ENCODE measurements around the gene ESRRA. TPM values are rescaled to one million over a fixed set of nuclear protein-coding genes. Genes with fewer than 3 reads are reported as not detected.

Gene ESRRA
- total RNA-seq, 2 experiments from 2014 or later: 32.8 to 35.6 TPM

DNA sequence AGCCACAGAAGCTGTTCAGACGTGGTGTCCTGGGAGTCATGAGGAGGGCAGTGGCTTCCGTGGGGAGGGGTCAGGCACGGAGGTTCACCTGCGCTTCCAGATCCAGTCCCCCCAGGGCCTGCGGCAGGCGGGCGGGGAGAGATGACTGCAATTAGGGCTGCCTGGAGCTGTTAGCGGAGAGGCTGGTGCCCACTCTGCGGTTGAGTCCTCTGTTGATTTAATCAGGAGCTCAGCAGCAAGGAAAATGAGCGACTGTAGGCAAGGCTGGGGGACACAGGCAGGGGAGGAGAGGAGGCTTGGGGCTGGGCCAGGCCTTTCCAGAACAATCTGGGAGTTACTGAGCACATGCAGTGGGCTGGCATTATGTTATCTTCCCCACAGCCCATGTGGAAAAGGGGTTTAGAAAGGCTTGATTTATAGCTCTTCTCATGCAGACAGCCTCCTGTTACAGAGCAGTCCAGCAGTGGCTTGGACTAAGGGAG, 40.9 kb upstream of the ESRRA start:
- intact Hi-C loops (cut with micrococcal nuclease): no loop called here
- ChIA-PET CTCF (interaction anchor here (0.9 to 1.9 kb wide), 3 partner anchors 14 to 36 kb away, joined by 3 to 7 read pairs (median 3); partner anchors contain the start of genes CATSPERZ, PLCB3 and PPP1R14B), POLR2A (interaction anchor here (0.8 kb wide), 1 partner anchor 10 kb away, joined by 3 read pairs; no protein-coding TSS in a partner anchor)
- H3K27ac Mint-ChIP-seq: no peak overlapping the region
- peaks cover 18% of the 10 kb centered on the region for H3K4me1 Mint-ChIP-seq (ENCODE audit: low read depth)
- H3K27me3 Mint-ChIP-seq: no peaks in the 10 kb centered on the region
- no peak overlapping the region for H3K4me3 Mint-ChIP-seq
- no peak for DNase-seq
- H3K36me3 Mint-ChIP-seq: peaks cover 12% of the 10 kb centered on the region
- H3K9me3 Mint-ChIP-seq: no peaks in the 10 kb centered on the region

GRCh38 chr11:64265176-64266160, 39.9 kb upstream of the ESRRA start:
- Mint-ChIP-seq H3K27ac (no peak overlapping the region), H3K27me3 (no peaks in the 10 kb centered on the region), H3K4me1 (ENCODE audit: low read depth) (peaks cover 11% of the 10 kb centered on the region), H3K9me3 (no peaks in the 10 kb centered on the region), H3K4me3 (no peak overlapping the region), H3K36me3 (peaks cover 13% of the 10 kb centered on the region)
- ChIA-PET CTCF (interaction anchor here (1.0 to 1.9 kb wide), 4 partner anchors 11 to 36 kb away, joined by 3 to 7 read pairs (median 4); partner anchors contain the start of genes PLCB3 and PPP1R14B), POLR2A (no interaction called here)
- intact Hi-C loops (cut with micrococcal nuclease): no loop called here
- no peak for DNase-seq

DNA sequence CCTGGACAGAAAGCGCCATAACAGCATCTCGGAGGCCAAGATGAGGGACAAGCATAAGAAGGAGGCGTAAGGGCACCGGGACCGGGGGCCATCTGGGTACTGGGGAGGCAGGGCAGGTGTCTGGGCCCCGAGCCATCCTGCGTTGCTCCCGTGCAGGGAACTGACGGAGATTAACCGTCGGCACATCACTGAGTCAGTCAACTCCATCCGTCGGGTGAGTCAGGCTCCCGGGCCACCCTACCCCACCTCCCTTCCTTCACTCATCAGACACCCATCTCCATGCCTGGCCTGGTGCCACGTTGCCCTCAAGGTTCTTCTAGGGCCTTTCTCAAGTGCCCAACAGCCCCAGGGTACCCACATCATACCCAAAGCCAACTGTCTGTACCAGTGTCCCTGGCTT, 39.0 kb upstream of the ESRRA start:
- H3K4me1 Mint-ChIP-seq (ENCODE audit: low read depth): peaks cover 11% of the 10 kb centered on the region
- no peaks in the 10 kb centered on the region for H3K9me3 Mint-ChIP-seq
- peaks cover 13% of the 10 kb centered on the region for H3K36me3 Mint-ChIP-seq
- H3K27me3 Mint-ChIP-seq: no peaks in the 10 kb centered on the region
- no peak overlapping the region for H3K27ac Mint-ChIP-seq
- POLR2A ChIA-PET: no interaction called here
- CTCF ChIA-PET: interaction anchor here (1.3 to 1.9 kb wide), 2 partner anchors 12 to 16 kb away, joined by 4 to 7 read pairs; partner anchors contain the start of gene PLCB3
- intact Hi-C loops (cut with micrococcal nuclease): no loop called here
- H3K4me3 Mint-ChIP-seq: no peak overlapping the region
- no peak for DNase-seq

GRCh38 chr11:64267207-64267945, 37.9 kb upstream of the ESRRA start:
- ChIA-PET CTCF (interaction anchor here (0.6 to 6.4 kb wide), 5 partner anchors 15 to 598 kb away, joined by 3 to 46 read pairs (median 3); partner anchors contain the start of gene CATSPERZ), POLR2A (interaction anchor here (0.6 to 3.5 kb wide), 3 partner anchors 22 to 1697 kb away, joined by 3 to 22 read pairs (median 5); partner anchors contain the start of genes PPP1R14B, PRDX5 and TRMT112)
- Mint-ChIP-seq H3K4me1 (ENCODE audit: low read depth) (peaks cover 15% of the 10 kb centered on the region), H3K9me3 (no peaks in the 10 kb centered on the region), H3K27ac (no peak overlapping the region), H3K4me3 (no peak overlapping the region), H3K27me3 (no peaks in the 10 kb centered on the region), H3K36me3 (peaks cover 12% of the 10 kb centered on the region)
- no peak for DNase-seq
- intact Hi-C loops (cut with micrococcal nuclease): no loop called here

- intact Hi-C loops (cut with micrococcal nuclease): no loop called here
- peak overlapping the region; percentile 95 for H3K27ac Mint-ChIP-seq
- H3K9me3 Mint-ChIP-seq: no peaks in the 10 kb centered on the region
- DNase-seq: no peak
- H3K4me1 Mint-ChIP-seq (ENCODE audit: low read depth): peaks cover 15% of the 10 kb centered on the region
- no peaks in the 10 kb centered on the region for H3K27me3 Mint-ChIP-seq
- peak overlapping the region; percentile 89 for H3K4me3 Mint-ChIP-seq
- peaks cover 8% of the 10 kb centered on the region for H3K36me3 Mint-ChIP-seq
- CTCF ChIA-PET: interaction anchor here (0.6 to 6.4 kb wide), 12 partner anchors 16 to 75 kb away, joined by 3 to 46 read pairs (median 4); partner anchors contain the start of genes BAD, CATSPERZ, ESRRA and PRDX5
- POLR2A ChIA-PET: interaction anchor here (0.8 to 4.1 kb wide), 12 partner anchors 16 to 83 kb away, joined by 3 to 36 read pairs (median 8); partner anchors contain the start of genes BAD, ESRRA, FERMT3 and FKBP2
Observed at GRCh38 chr11:64268025-64268892, 37.1 kb upstream of the ESRRA start.

DNA sequence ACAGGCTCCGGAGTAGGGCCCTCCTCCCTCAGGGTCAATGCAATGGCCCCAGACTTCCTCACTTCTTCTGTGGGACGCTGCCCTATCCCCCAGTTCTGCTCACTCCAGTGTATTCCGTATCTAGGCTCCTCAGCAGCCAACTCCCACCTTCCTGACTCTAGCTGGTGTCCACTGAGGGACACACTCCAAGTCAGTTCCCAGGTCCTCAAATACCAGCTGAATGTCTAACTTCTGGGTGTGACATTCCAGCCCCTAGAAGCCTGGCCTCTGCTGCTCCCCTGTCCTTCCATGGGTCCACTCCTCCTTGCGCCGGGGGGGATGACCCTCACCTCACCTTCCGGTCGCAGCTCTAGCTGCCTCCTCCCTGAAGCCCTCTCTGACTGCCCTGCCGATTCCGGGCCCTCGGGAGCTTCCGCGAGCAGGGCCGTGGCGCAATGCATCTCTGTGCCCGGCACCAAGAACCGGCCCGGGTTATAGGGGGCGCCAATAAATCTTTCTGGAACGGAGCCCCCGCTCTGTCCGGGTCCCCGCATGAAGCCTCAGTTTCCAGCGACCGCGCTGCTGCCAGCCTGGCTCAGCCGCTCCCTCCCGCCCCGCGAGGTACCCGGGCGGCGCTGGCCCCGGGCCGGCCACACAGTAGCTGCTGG, 36.3 kb upstream of the ESRRA start:
- ChIA-PET POLR2A (interaction anchor here (0.8 to 4.1 kb wide), 15 partner anchors 9 to 84 kb away, joined by 3 to 36 read pairs (median 8); partner anchors contain the start of genes BAD, ESRRA, FERMT3 and FKBP2), CTCF (interaction anchor here (0.6 to 6.4 kb wide), 12 partner anchors 16 to 74 kb away, joined by 3 to 46 read pairs (median 4); partner anchors contain the start of genes BAD, CATSPERZ, ESRRA and FERMT3)
- Mint-ChIP-seq H3K27ac (peak overlapping the region; percentile 95), H3K27me3 (no peaks in the 10 kb centered on the region), H3K9me3 (no peaks in the 10 kb centered on the region), H3K4me3 (peak overlapping the region; percentile 89), H3K4me1 (ENCODE audit: low read depth) (peaks cover 15% of the 10 kb centered on the region), H3K36me3 (peaks cover 8% of the 10 kb centered on the region)
- intact Hi-C loops (cut with micrococcal nuclease): loop anchor here (1.0 kb wide), 1 partner anchor 18 kb away; the partner anchor contains the start of gene PLCB3
- peak; percentile 66 for DNase-seq

GRCh38 chr11:64269540-64270220, 35.6 kb upstream of the ESRRA start:
- Mint-ChIP-seq H3K4me3 (peak overlapping the region; percentile 89), H3K27ac (peak overlapping the region; percentile 95), H3K4me1 (ENCODE audit: low read depth) (peaks cover 15% of the 10 kb centered on the region), H3K9me3 (no peaks in the 10 kb centered on the region), H3K36me3 (peaks cover 8% of the 10 kb centered on the region), H3K27me3 (no peaks in the 10 kb centered on the region)
- intact Hi-C loops (cut with micrococcal nuclease): loop anchor here (1.0 to 2.0 kb wide), 8 partner anchors 16 to 84 kb away; partner anchors contain the start of genes ESRRA, FKBP2, GPR137 and PLCB3
- POLR2A ChIA-PET: interaction anchor here (0.8 to 4.1 kb wide), 14 partner anchors 9 to 84 kb away, joined by 3 to 36 read pairs (median 6); partner anchors contain the start of genes BAD, FERMT3, FKBP2 and GPR137
- CTCF ChIA-PET: interaction anchor here (0.7 to 6.4 kb wide), 12 partner anchors 16 to 65 kb away, joined by 3 to 46 read pairs (median 4); partner anchors contain the start of genes CATSPERZ, ESRRA, FERMT3 and GPR137
- peak; percentile 99 for DNase-seq

GRCh38 chr11:64275031-64275800, 30.1 kb upstream of the ESRRA start:
- H3K9me3 Mint-ChIP-seq: no peaks in the 10 kb centered on the region
- peaks cover 10% of the 10 kb centered on the region for H3K36me3 Mint-ChIP-seq
- peaks cover 4% of the 10 kb centered on the region for H3K4me1 Mint-ChIP-seq (ENCODE audit: low read depth)
- intact Hi-C loops (cut with micrococcal nuclease): no loop called here
- ChIA-PET CTCF (no interaction called here), POLR2A (interaction anchor here (0.9 kb wide), 1 partner anchor 10 kb away, joined by 3 read pairs; the partner anchor contains the start of gene BAD)
- DNase-seq: no peak
- H3K4me3 Mint-ChIP-seq: no peak overlapping the region
- no peaks in the 10 kb centered on the region for H3K27me3 Mint-ChIP-seq
- H3K27ac Mint-ChIP-seq: no peak overlapping the region

DNA sequence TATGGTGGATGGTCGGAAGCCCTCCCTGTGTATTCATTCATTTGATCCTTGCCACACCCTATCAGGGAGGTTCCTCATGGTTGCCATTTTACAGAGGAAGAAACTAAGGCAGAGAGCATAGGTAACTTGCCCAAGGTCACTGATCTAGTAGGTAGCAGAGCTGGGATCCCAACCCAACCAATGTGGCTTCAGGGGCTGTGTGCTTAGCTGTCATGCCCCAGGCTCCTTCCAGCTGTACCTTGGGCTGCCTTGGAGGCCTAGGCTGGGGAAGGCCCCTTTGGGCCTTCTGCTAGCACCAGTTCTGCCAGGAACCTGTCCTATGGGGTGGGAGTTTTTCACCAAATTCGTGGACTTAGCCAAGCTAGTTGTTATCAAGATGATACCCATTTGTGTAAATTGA, 29.5 kb upstream of the ESRRA start:
- ChIA-PET CTCF (interaction anchor here (1.0 to 1.1 kb wide), 2 partner anchors 29 to 72 kb away, joined by 3 to 4 read pairs; no protein-coding TSS in a partner anchor), POLR2A (interaction anchor here (0.6 to 0.9 kb wide), 2 partner anchors 9 to 72 kb away, joined by 3 to 5 read pairs; partner anchors contain the start of gene BAD)
- Mint-ChIP-seq H3K4me1 (ENCODE audit: low read depth) (peaks cover 4% of the 10 kb centered on the region), H3K4me3 (no peak overlapping the region), H3K27me3 (no peaks in the 10 kb centered on the region), H3K9me3 (no peaks in the 10 kb centered on the region), H3K36me3 (peaks cover 8% of the 10 kb centered on the region), H3K27ac (no peak overlapping the region)
- intact Hi-C loops (cut with micrococcal nuclease): no loop called here
- no peak for DNase-seq

Data from activated CD4-positive, alpha-beta memory T cell treated with anti-CD3 and anti-CD28 coated beads for 36 hours (primary cell).